CD4-positive, alpha-beta T cell (primary cell): ENCODE measurements around the gene IRX4. TPM values are rescaled to one million over a fixed set of nuclear protein-coding genes. Genes with fewer than 3 reads are reported as not detected.

Experiments used
- ATAC-seq: fragments of 200-7000 bp; cut with Tn5 transposase; one replicate; pipeline ENCODE4 v1.10.0; 2022; ENCODE audit warnings: mild to moderate bottlenecking; ENCODE audit not compliant: poor library complexity
- CTCF ChIA-PET: fragments of 350-600 bp; sonication (Branson Sonifier 250); formaldehyde crosslinking; loops from one replicate; lab custom pipeline; 2021; ENCODE audit warnings: antibody characterized with exemption, inconsistent platforms; lab: Charles Lee
- POLR2A ChIA-PET: fragments of 350-600 bp; sonication (Branson Sonifier 250); formaldehyde crosslinking; loops from one replicate; lab custom pipeline; 2021; ENCODE audit warnings: antibody characterized with exemption, inconsistent platforms; lab: Charles Lee
- DNase-seq, 14 experiments: peaks; one replicate each; pipeline ENCODE4 v3.0.0-alpha.2; 2013 to 2020; ENCODE audit warnings: mixed read lengths in 2 of 14
- H3K27ac ChIP-seq, 2 donors: one replicate each; pipeline versions ENCODE4 v1.5.1 to v1.7.0; 2013; ENCODE audit warnings: low read length in 2 of 2, low read depth in 1 of 2, mild to moderate bottlenecking in 1 of 2
- H3K27me3 ChIP-seq, 2 experiments: 1 replicate in 1 of 2; 2 replicates in 1 of 2; pipeline versions ENCODE4 v1.6.1 to v1.7.0; 2013; ENCODE audit warnings: low read length in 2 of 2, control low read depth in 1 of 2, mild to moderate bottlenecking in 1 of 2, moderate library complexity in 1 of 2; ENCODE audit not compliant: insufficient read depth in 2 of 2, control insufficient read depth in 1 of 2
- H3K36me3 ChIP-seq: one replicate; pipeline ENCODE4 v1.6.1; 2013; ENCODE audit warnings: low read length, control low read depth; ENCODE audit not compliant: insufficient read depth
- H3K4me1 ChIP-seq: one replicate; pipeline ENCODE4 v1.6.1; 2013; ENCODE audit warnings: low read length, control low read depth; ENCODE audit not compliant: insufficient read depth
- H3K4me3 ChIP-seq: one replicate; pipeline ENCODE4 v1.5.1; 2013; ENCODE audit warnings: mild to moderate bottlenecking, low read length, moderate library complexity
- H3K9me3 ChIP-seq, 2 experiments: 1 replicate in 1 of 2; 2 replicates in 1 of 2; pipeline versions ENCODE4 v1.6.1 to v1.7.0; 2013; ENCODE audit warnings: low read length in 2 of 2, mild to moderate bottlenecking in 2 of 2, control low read depth in 1 of 2, moderate library complexity in 1 of 2; ENCODE audit not compliant: control insufficient read depth in 1 of 2, insufficient read depth in 1 of 2
- H3K27ac Mint-ChIP-seq: one replicate; pipeline ENCODE4 v1.8.0; 2020; ENCODE audit warnings: mixed read lengths
- H3K27me3 Mint-ChIP-seq: one replicate; pipeline ENCODE4 v1.8.0; 2021; ENCODE audit warnings: mixed read lengths
- H3K36me3 Mint-ChIP-seq: one replicate; pipeline ENCODE4 v1.8.0; 2021; ENCODE audit warnings: low read depth, mixed read lengths
- H3K4me1 Mint-ChIP-seq: one replicate; pipeline ENCODE4 v1.8.0; 2021; ENCODE audit warnings: low read depth, mixed read lengths
- H3K4me3 Mint-ChIP-seq: one replicate; pipeline ENCODE4 v1.8.0; 2020; ENCODE audit warnings: mild to moderate bottlenecking, mixed read lengths
- H3K9me3 Mint-ChIP-seq: one replicate; pipeline ENCODE4 v1.8.0; 2020; ENCODE audit warnings: mixed read lengths
- CTCF ChIP-seq: fragments of 200-600 bp; IDR thresholded peaks from one replicate; pipeline ENCODE4 v1.8.0; 2022; ENCODE audit warnings: antibody characterized with exemption, mild to moderate bottlenecking
- intact Hi-C, 2 experiments: fragments of 100-400 bp; cut with DNase I in 1 of 2; cut with micrococcal nuclease in 1 of 2; formaldehyde crosslinking; loops; one replicate each; pipeline versions ENCODE4 v1.15.1 to v1.9.0; 2023 to 2025; cut with DNase I, micrococcal nuclease
- total RNA-seq, 174 experiments: library from RNA in 2 of 174; stranded (reverse) in 2 of 174; gene quantifications; one replicate each; pipeline ENCODE4 v1.2.3 and lab custom pipeline; 2021 to 2026

The IRX4 gene
- total RNA-seq, 2 experiments from 2014 or later: not detected

GRCh38 chr5:1833264-1834021 is 49.3 kb downstream of the IRX4 start:
- Histone ChIP-seq H3K27me3 (no peaks in the 10 kb centered on the region), H3K4me3 (no peak overlapping the region), H3K9me3 (peaks cover 0 to 4% of the 10 kb centered on the region in 2 experiments), H3K27ac (no peak overlapping the region), H3K36me3 (no peaks in the 10 kb centered on the region), H3K4me1 (no peaks in the 10 kb centered on the region)
- no peak overlapping the region for H3K4me3 Mint-ChIP-seq
- no peak overlapping the region for H3K27ac Mint-ChIP-seq
- no peaks in the 10 kb centered on the region for H3K36me3 Mint-ChIP-seq
- no peak for TF ChIP-seq CTCF
- ATAC-seq (no peak), DNase-seq (no peak)
- CTCF ChIA-PET: no interaction called here
- H3K4me1 Mint-ChIP-seq: no peaks in the 10 kb centered on the region
- H3K9me3 Mint-ChIP-seq: no peaks in the 10 kb centered on the region
- POLR2A ChIA-PET: no interaction called here
- H3K27me3 Mint-ChIP-seq: peaks cover 15% of the 10 kb centered on the region
- intact Hi-C loops: no loop called here

- no peak overlapping the region for H3K27ac Mint-ChIP-seq
- intact Hi-C loops: no loop called here
- DNase-seq (no peak), ATAC-seq (no peak)
- peaks cover 6% of the 10 kb centered on the region for H3K4me1 ChIP-seq
- no peak overlapping the region for H3K4me3 Mint-ChIP-seq
- no peaks in the 10 kb centered on the region for H3K4me1 Mint-ChIP-seq
- TF ChIP-seq CTCF: no peak
- H3K4me3 ChIP-seq: no peak overlapping the region
- peaks cover 0 to under 1% of the 10 kb centered on the region in 2 experiments for H3K9me3 ChIP-seq
- CTCF ChIA-PET: no interaction called here
- POLR2A ChIA-PET: no interaction called here
- peaks cover 15% of the 10 kb centered on the region for H3K27me3 Mint-ChIP-seq
- no peaks in the 10 kb centered on the region for H3K27me3 ChIP-seq
- no peaks in the 10 kb centered on the region for H3K36me3 ChIP-seq
- no peaks in the 10 kb centered on the region for H3K9me3 Mint-ChIP-seq
- no peak overlapping the region for H3K27ac ChIP-seq
- H3K36me3 Mint-ChIP-seq: no peaks in the 10 kb centered on the region
These were observed 50.0 kb downstream of the IRX4 start for GRCh38 chr5:1832511-1833250.

- no peak overlapping the region for H3K4me3 Mint-ChIP-seq
- DNase-seq (no peak), ATAC-seq (no peak)
- no peak for TF ChIP-seq CTCF
- Histone ChIP-seq H3K9me3 (no peaks in the 10 kb centered on the region), H3K27ac (no peak overlapping the region), H3K4me3 (no peak overlapping the region), H3K4me1 (peaks cover 6% of the 10 kb centered on the region), H3K27me3 (no peaks in the 10 kb centered on the region), H3K36me3 (no peaks in the 10 kb centered on the region)
- no peaks in the 10 kb centered on the region for H3K9me3 Mint-ChIP-seq
- no peak overlapping the region for H3K27ac Mint-ChIP-seq
- no peaks in the 10 kb centered on the region for H3K4me1 Mint-ChIP-seq
- H3K36me3 Mint-ChIP-seq: no peaks in the 10 kb centered on the region
- peaks cover 15% of the 10 kb centered on the region for H3K27me3 Mint-ChIP-seq
- ChIA-PET CTCF (no interaction called here), POLR2A (no interaction called here)
- intact Hi-C loops: no loop called here
These were observed 50.9 kb downstream of the IRX4 start for GRCh38 chr5:1831677-1832313.
